HG03159 (cell line): Measurements from ENCODE around the gene GADD45B.
"Not testable (repeated sequence)": the region's sequence is repeated elsewhere in the genome, so short reads cannot be mapped to it uniquely, and the experiment has no call there.

Experiments
- ATAC-seq: cut with Tn5 transposase; IDR thresholded peaks from one replicate; pipeline ENCODE4 v1.9.1; 2021; ENCODE audit warnings: mild to moderate bottlenecking, moderate library complexity; ENCODE audit not compliant: unreplicated experiment

GADD45B gene

DNA sequence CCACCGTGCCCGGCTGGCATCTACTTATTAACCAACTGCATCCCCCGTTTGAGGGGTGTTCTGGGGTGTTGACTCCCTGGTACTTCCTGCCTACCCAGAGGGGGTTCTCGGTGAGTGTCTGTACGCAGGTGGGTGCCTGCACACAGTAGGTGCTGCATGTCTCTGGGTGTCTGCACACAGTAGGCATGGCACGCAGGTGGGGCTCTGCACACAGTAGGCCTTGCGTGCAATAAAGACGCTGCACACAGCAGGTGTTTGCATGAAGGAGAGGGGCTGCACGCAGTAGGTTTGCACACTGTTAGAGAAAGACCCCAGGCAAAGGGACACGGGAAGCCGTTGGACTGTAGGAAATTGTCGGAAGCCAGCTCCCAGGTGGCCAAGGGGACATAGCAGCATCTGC is 11.2 kb downstream of the GADD45B start:
- no peak for ATAC-seq

DNA sequence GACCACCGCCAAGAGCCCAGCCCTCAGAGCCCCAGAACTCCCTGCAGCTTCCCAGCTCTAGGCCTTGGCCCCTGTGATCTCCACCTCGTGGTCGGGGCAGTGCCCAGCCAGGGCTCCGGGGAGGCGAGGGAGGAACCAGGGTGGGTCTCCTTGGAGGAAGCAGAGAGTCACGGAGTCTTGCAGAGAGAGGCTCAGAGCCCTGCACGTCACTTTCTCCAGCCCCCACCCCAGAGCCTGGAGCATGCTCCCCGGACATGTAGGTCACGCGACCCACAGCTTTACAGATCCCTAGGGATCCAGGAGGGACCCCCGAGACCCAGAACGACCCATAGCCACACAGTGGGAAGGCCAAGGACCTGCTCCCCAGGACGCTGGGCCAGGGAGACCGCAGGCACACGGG is 11.9 kb downstream of the GADD45B start:
- no peak for ATAC-seq

DNA sequence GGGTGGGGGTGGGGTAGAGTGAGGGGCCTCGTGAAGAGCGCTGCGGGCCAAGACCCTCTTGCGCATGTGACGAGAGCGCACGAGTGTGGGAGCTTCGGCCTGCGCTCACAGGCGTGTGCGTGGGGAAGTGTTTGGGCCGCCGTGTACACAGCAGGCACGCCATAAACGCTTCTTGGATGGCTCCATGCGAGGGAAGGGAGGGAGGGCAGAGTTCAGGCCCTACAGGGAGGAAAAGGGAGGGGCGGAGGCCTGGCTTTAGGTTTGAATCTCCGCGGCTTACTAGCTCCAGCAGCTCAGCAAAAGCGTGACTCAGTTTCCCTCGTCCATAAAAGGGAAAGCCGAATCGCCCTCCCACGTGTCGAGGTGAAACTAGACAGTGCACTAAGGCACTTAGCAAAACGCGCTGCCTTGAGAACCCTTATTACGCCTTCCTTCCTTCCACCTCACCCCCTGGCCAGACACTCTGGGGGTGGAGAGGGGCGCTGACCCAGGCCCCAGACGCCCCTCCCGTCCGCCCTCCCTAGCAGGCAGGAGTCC is 12.5 kb downstream of the GADD45B start:
- no peak for ATAC-seq

DNA sequence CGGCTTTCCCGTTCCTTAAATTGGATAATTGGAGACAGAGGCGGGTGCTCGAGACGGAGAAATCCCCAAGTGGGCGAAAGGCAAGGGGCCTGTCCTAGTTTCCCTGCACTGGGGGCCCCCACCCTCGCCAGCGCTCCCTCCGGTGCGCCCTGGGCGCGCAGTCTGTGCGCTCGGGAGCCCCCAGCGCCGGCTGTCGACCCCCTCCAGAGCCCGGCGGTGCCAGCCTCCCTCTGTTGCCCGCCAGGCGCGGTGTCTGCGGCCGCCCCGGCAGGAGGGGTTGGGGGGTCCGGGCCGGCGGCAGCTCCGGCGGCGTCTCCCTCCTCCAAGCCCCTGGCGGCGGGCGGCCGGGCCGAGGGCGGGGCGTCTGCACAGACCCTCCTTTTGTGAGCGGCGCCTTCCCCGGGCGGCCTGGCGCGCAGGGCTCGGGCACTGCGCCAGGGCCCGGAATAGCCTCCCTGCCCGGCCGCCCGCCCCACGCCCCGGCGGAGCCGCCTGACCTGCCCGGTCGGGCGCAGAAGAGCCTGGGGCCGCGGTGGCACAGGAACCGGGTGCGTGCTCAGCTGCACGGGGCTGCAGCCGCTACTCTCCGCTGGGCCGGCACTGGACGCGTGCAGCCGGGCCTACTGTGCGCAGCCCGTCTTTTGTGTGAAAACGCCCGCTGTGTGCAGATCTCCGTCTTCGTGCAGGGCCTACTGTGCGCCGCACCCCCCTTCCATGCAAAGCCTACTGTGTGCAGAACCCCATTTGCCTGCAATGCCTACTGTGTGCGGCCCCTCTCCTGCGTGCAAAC is 13.2 kb downstream of the GADD45B start:
- no peak for ATAC-seq

DNA sequence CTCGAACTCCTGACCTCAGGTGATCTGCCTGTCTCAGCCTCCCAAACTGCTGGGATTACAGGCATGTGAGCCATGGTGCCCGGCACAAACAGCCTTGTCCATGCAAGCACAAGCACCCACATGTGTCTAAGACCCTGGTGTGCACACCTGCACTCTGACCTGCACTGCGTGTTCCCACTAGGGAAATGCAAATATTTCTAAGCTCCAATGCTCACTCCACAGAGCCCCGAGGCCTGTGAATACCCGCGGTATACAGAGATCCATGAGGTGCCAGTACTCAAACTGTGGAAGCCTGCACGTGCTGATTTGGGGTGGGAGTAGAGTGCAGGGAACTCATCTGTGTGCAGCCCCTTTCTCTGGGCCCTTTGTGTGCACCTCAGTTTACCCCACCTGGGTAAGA is 14.7 kb downstream of the GADD45B start:
- ATAC-seq, result no peak

DNA sequence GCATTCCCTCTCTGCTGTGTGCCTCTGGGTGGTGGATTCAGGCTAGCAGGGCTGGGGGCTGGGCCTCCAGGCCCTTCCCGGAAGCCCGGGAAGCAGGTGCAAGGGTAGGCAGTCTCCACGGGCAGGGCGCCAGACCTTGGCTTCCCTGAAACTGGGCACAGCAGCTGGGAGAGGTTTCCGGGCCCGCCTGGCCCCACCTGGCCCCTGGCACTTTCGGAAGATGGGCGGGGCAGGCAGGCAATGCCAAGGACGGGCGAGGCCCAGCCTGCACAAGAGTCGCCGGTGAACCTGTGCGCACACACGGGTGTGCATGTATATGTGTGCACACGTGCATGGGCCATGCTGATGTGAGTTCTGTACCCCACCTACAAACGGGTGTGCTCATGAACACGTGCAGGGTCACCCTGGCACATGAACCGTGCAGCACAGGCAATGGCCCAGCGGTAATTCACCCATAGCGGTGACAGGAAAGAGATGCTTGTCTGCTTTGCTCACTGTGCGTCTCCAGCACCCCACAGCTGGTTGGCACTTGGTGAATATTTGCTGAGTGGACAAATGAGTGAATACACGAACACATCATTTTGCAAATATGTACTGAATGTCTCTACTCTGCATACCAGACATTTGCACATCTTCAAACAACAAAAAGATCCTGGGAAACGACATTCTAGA is 15.3 kb downstream of the GADD45B start:
- ATAC-seq, result no peak

DNA sequence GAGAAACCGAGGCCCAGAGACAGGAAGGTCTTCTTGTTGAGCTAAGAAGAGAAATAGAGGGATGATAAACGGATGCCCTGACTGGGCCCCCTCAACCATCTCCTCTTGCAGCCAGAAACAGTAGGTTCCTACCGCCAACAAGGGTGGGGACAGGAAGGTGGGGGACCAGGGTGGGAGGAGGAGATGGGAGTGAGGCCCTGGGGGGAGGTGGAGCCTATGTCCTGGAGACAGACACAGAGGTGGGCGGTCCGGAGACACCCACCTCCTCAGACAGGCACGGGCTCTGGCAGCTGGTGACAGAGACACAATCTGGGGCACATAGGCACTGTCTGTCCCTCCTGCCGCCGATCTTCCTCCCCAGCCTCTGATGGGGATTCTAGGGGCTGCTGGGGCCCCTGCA is 16.9 kb downstream of the GADD45B start:
- no peak for ATAC-seq

DNA sequence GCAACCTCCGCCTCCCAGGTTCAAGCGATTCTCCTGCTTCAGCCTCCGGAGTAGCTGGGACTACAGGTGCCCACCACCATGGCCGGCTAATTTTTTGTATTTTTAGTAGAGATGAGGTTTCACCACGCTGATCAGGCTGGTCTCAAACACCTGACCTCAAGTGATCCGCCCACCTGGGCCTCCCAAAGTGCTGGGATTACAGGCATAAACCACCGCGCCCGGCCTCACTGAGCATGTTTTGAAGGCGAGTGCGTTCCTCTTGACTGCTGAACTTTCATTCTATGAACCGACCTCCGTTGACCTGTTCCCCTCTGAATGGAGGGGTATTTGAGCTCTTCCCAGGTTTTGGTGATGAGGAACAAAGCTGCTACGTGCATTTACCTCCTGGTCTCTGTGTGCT is 17.5 kb downstream of the GADD45B start:
- not testable (repeated sequence) for ATAC-seq

DNA sequence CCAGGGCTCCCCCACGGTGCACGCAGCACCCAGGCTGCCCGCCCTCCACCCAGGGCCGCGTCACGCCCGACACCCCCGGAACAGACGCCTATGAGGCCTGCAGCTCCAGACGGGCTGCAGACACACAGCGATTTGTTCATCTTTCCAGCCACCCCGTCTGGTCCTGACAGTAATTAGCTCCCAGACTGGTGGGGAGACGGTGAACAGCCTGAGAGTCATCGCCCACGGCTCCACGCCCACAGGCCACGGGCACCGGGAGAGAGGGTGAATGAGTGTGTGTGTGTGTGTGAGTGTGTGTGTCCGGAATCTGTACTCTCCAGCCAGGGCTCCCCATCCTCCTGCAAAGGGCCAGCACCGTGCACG is 18.1 kb downstream of the GADD45B start:
- ATAC-seq, result no peak

DNA sequence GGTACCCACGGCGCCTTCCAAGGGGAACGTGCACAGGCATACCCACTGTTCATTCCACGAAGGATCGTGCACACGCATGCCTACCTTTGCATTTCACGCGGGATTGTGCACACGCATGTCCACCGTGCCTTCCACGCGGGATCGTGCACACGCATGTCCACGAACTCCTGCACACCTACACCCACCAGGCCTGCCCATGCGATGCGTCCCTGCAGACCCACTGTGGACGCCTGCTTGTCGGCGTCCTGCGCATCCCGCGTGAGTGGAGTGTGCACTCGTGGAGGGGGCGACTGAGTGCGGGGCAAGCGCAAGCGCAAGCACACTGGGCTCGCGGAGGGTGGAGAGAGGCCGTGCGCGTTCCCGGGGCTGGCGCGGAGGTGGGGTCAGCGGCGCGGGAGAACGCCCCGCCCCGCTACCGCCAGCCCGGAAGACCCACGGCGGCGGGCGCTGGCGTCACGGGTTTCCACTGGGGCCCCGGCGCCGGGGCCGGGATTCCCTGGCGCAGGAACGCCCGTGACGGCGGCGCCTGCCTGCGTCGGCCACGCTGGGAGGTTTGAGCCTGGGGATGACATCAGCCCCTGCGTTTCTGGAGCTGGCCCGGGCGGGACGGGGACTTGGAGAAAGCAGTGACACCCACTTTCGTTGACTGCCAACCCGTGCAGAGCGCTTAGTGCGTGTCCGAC is 18.7 kb downstream of the GADD45B start:
- no peak for ATAC-seq

DNA sequence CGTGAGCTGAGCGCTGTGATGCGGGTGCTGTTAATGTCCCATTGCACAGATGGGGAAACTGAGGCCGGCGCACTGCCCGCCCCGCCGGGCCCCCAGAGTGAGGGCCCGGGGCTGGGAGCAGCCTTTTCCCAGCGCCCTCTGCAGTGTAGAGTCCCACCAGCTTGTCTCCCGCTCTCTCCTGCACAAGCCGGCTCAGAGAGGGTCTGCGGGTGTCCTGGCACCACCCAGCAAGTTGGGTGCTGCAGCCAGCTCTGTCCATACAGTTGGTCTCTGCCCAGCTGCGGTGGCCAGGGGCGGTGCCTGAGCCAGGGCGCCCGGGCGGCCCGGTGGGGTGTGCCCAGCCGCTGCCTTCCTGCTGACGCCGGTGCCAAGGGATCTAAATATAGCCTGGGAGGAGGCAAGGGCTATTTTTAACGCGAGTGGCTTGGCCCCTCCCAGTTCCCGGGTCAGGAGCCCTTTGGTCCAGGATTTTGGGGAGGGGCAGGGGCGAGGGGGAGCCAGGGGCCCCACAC is 19.3 kb downstream of the GADD45B start:
- ATAC-seq, result no peak

DNA sequence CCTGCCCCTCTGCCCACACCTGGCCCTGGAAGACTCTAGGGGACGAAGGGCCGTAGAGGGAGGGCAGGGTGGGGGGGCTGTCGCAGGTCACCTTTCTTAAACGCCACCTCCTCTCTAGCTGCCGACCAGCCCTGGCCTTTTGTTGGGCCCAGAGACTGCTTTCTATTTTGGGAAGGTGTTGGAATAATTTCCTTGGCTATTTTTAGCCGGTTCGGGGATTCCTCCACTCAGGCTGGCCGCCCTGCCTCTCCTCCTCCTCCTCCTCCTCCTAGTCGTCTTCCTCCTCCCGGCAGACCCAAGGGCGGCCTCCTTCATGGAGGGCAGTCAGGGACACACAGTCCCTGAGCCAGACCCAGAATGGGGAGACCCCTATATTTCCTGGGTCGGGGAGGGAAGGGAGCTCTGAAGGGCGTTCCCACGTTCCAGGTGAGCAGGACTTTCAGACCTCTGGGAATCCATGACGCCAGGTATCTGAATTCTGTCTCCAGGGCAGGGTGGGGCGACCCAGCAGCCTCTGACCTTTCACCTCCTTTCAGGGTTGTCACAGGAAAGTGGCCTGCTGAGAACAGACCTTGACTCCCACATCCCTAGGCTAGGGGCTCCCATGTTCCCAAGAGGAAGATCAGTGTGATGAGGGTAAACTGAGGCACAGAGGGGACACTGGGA is 19.9 kb downstream of the GADD45B start:
- ATAC-seq, result no peak

DNA sequence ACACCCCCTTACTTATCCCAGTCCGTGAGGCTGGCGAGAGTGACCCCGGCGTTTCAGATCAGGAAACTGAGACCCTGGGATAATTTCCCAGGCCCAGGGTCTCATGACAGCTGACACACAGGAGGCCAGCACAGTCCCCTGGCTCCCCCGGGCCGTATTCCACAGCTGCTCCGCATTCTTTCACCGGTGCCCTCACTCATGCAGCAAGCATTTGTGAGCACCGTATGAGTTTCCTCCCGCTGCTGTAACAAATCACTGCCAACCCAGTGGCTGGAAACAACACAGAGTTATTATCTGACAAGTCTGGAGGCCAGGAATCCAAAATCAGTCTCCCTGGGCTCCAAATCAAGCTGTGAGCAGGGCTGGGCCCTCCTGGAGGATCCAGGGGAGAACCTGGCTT is 21.3 kb downstream of the GADD45B start:
- no peak for ATAC-seq

DNA sequence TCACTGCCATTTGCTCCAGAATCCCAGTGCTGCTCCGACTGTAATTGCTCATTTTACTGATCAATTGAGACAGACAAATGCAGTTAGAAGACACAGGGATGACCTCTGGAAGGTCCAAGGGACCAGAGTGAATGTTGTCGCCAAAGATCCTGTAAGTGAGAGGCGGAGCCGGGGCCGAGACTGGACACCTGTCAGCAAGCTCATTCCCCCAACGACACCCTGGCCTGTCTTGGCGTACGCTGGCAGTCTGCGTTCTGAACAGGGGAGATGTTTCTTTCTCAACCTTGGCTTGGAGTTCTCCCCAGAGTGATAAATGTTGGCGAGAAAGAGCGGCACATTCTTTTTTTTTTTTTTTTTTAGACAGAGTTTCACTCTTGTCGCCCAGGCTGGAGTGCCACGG is 24.2 kb downstream of the GADD45B start:
- ATAC-seq, result no peak

DNA sequence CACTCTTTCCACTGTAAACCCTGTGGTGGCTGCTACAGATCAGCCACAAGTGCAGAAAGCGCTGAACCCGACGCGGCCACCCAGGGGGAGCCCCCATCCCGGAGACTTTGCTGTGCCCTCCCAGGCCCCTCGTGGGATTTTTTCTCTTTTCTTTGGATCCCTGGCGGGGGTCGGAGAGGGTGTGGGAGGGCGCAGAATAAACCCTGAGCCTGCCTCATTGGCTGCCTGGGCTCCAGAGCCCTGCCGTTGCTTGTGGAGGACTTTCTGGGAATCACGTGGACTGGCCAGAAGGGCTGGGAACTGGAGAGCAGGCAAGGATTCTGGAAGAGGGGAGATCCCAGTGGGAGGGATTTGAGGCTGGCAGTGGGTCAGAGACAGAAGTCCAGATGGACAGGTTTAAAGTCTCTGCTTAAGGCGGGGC is 24.9 kb downstream of the GADD45B start:
- no peak for ATAC-seq

DNA sequence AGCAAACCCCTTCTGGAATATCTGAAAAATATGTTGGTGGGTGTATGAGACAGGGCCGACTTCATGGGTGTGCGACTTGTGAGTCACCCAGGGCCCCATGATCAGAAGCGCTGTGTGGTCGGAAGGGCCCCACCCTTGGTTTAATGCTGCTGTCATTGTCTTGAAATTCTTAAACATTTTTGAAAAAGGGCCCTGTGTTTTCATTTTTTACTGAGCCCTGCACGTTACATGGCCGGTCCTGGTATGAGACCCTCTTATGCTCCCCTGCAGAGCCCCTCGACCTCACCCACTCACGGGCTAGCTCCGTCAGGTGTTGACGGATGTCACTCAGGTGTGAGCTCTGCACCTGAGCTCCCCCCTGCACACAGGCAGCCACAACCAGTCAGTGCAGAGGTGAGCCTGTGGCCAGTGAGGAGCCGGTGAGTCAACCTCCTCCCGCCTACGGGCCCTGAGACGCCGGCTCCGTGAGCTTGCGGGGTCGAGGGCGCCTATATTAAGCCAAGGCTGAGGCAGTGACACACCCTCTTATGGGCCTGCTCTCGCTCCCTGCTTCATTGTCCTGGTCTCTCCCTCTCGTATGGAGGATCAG is 27.7 kb downstream of the GADD45B start:
- no peak for ATAC-seq

DNA sequence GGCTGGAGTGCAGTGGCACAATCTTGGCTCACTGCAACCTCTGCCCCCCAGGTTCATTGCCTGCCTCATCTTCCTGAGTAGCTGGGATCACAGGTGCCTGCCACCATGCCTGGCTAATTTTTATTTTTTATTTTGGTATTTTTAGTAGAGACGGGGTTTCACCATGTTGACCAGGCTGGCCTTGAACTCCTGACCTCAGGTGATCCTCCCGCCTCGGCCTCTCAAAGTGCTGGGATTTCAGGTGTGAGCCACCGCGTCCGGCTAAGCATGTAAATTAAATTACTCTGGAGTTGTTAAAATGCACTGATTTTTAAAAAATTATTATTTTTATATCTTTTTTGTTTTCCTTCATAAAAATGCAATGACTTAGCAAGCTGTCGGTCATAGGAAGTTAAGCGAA is 30.7 kb downstream of the GADD45B start:
- ATAC-seq, result not testable (repeated sequence)

DNA sequence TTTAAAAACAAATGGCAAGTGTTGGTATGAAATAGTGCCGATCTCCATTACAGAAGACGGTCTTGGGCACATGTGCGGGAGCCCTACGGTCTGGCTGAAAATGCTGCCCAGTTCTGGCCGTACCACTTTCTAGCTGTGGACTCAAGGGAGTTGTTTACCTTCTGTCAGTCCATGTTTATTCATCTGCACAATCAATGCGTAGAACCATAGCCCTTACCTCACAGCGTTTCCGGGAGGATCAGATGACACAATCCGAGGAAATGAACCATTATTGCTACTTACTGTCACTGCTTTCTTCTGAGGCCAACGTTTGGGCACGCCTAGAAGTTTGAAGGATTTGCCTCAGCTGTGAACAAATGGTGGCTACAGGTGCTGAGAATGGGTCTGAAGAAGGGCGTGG is 31.2 kb downstream of the GADD45B start:
- no peak for ATAC-seq

DNA sequence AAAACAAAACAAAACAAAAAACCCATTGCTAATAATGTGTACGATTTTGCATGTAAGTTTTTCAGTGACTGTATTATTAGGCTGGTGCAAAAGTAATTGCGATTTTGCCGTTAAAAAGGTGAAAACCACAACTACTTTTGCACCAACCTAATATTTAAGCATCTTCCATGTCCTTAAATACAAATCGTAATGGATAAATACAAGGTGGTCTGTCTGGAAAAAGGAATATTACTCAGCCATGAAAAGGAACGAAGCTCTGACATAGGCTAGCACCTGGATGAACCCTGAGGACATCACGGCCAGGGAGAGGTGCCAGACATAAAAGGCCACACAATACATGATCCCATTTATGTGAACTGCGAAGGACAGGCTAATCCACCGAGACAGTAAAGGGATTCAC is 33.2 kb downstream of the GADD45B start:
- ATAC-seq, result no peak

DNA sequence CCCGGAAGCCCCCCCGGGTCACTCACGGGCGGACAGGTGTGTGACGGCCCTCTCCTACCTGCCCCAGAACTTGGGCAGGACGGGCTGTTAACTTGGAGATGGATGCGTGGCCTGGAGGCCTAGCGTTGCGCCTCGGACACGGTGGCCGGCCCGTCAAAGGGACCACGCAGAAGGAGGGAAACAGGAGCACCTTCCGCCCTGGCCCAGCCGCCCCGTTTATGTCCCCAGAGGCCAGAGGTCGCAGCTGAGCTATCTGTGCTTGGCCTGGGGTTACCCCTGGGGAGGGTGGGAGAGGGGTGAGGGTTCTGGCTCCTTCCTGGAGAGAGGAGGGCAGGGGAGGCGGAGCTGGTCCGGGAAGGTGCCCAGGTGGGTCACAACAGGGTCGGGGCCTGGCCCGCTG is 35.6 kb downstream of the GADD45B start:
- ATAC-seq, result no peak

DNA sequence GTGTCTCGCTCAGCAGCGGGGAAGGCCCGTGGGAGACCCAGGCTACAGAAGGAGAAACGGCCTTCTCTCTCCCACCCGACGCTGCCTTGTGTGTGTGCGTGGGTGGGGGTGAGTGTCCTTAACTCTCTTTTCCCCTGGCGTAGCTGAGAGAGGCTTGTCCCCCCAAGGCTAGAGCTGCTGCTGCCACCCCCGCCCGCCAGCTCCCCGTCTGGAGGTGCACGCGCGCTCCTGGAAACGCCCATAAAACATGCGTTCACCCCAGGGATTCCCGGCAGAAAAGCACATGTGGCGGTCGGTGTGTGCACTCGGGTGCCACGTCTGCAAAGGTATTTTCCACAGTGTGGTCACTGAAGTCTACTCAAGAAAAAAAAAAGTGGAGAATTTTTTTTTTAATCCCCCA is 36.1 kb downstream of the GADD45B start:
- ATAC-seq, result no peak
